T-helper 17 cell (primary cell): ENCODE data around the gene IL17B. TPM values are rescaled to one million over a fixed set of nuclear protein-coding genes. Genes with fewer than 3 reads are reported as not detected.
"Not testable (repeated sequence)": the region's sequence is repeated elsewhere in the genome, so short reads cannot be mapped to it uniquely, and the experiment has no call there.

Experiments
- ATAC-seq: fragments of 150-1000 bp; cut with Tn5 transposase; 2 replicates; pipeline ENCODE4 v1.10.0; 2021; ENCODE audit warnings: mild to moderate bottlenecking, moderate library complexity
- DNase-seq, 3 donors: peaks; one replicate each; pipeline versions ENCODE4 v3.0.0 to v3.0.0-alpha.2; 2020 to 2021
- H3K9me3 ChIP-seq: one replicate; pipeline ENCODE4 v1.7.0; 2013; ENCODE audit warnings: low read length, mild to moderate bottlenecking; ENCODE audit not compliant: control insufficient read depth, poor library complexity, severe bottlenecking
- H3K27ac Mint-ChIP-seq: one replicate; pipeline ENCODE4 v1.8.0; 2022; ENCODE audit warnings: mild to moderate bottlenecking, moderate library complexity, mixed read lengths
- H3K27me3 Mint-ChIP-seq: one replicate; pipeline ENCODE4 v1.8.0; 2022; ENCODE audit warnings: mixed read lengths
- H3K36me3 Mint-ChIP-seq: one replicate; pipeline ENCODE4 v1.8.0; 2022; ENCODE audit warnings: low read depth, mixed read lengths
- H3K4me1 Mint-ChIP-seq: one replicate; pipeline ENCODE4 v1.8.0; 2022; ENCODE audit warnings: mild to moderate bottlenecking, mixed read lengths
- H3K4me3 Mint-ChIP-seq: one replicate; pipeline ENCODE4 v1.8.0; 2022; ENCODE audit warnings: mild to moderate bottlenecking, moderate library complexity, mixed read lengths
- total RNA-seq, 4 donors: library from RNA in 2 of 4; stranded (reverse) in 2 of 4; gene quantifications; one replicate each; pipeline ENCODE4 v1.2.3 and lab custom pipeline; 2022 to 2026

The IL17B gene
- total RNA-seq, 2 donors from 2014 or later, result not detected

DNA sequence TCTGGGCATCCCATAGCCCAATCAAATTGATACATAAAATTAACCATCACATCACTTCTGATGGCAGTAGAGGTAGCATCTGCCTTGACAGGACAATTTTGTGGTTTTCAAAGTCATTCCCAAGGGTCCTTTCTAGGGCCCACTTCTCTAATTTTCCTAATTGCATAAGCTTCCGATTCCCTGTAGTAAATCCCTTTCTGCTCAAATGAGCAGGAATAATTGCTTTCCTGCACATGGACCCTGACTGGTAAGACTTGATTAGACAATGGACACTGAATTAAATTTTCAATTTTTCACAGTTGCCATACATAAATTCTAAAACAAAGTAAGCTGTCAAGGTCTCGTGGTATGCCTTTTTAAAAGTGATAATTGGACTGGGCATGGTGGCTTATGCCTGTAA, 22.0 kb upstream of the IL17B start:
- ATAC-seq (no peak), DNase-seq (no peak)
- Mint-ChIP-seq H3K27me3 (peaks cover 45% of the 10 kb centered on the region), H3K36me3 (peaks cover 2% of the 10 kb centered on the region), H3K27ac (no peak overlapping the region), H3K4me1 (no peaks in the 10 kb centered on the region), H3K4me3 (no peak overlapping the region)
- no peaks in the 10 kb centered on the region for H3K9me3 ChIP-seq

GRCh38 chr5:149400304-149400703, 21.2 kb upstream of the IL17B start:
- no peaks in the 10 kb centered on the region for H3K4me1 Mint-ChIP-seq

GRCh38 chr5:149399775-149400174, 20.7 kb upstream of the IL17B start:
- ATAC-seq, result no peak

More at GRCh38 chr5:149400304-149400703, 21.2 kb upstream of the IL17B start:
- no peak for DNase-seq
- Mint-ChIP-seq H3K36me3 (peaks cover 2% of the 10 kb centered on the region), H3K27ac (no peak overlapping the region), H3K27me3 (peaks cover 46% of the 10 kb centered on the region), H3K4me3 (no peak overlapping the region)
- no peak for ATAC-seq
- no peaks in the 10 kb centered on the region for H3K9me3 ChIP-seq

GRCh38 chr5:149398747-149399266, 19.7 kb upstream of the IL17B start:
- not testable (repeated sequence) for H3K4me1 Mint-ChIP-seq, H3K4me3 Mint-ChIP-seq, ATAC-seq, H3K9me3 ChIP-seq, H3K36me3 Mint-ChIP-seq, DNase-seq, H3K27ac Mint-ChIP-seq
- H3K27me3 Mint-ChIP-seq, result peaks cover 49% of the 10 kb centered on the region

More at GRCh38 chr5:149399775-149400174, 20.7 kb upstream of the IL17B start:
- Mint-ChIP-seq H3K36me3 (peaks cover 2% of the 10 kb centered on the region), H3K27ac (no peak overlapping the region), H3K27me3 (peaks cover 49% of the 10 kb centered on the region), H3K4me1 (no peaks in the 10 kb centered on the region), H3K4me3 (no peak overlapping the region)
- DNase-seq, result no peak
- H3K9me3 ChIP-seq, result no peaks in the 10 kb centered on the region

- H3K4me3 Mint-ChIP-seq, result no peak overlapping the region
- H3K36me3 Mint-ChIP-seq, result peaks cover 2% of the 10 kb centered on the region
- DNase-seq, result no peak
- H3K9me3 ChIP-seq, result no peaks in the 10 kb centered on the region
- peaks cover 2% of the 10 kb centered on the region for H3K4me1 Mint-ChIP-seq
- peaks cover 49% of the 10 kb centered on the region for H3K27me3 Mint-ChIP-seq
- no peak for ATAC-seq
- no peak overlapping the region for H3K27ac Mint-ChIP-seq
Observed at GRCh38 chr5:149397530-149397929, 18.4 kb upstream of the IL17B start.

DNA sequence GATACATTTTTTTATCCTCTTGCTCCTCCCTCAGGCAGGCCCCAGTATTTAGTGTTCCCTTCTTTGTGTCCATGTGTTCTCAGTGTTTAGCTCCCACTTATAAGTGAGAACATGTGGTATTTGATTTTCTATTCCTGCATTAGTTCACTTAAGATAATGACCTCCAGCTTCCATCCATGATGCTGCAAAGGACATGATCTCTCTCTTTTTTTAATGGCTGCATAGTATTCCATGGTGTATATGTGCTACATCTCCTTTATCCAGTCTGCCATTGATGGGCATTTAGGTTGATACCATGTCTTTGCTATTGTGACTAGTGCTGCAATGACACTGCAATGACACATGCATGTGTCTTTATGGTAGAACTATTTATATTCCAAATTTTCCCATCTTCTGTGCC, 15.9 kb upstream of the IL17B start:
- peaks cover 30% of the 10 kb centered on the region for H3K27me3 Mint-ChIP-seq
- not testable (repeated sequence) for H3K27ac Mint-ChIP-seq, H3K4me3 Mint-ChIP-seq, H3K36me3 Mint-ChIP-seq, ATAC-seq, DNase-seq, H3K4me1 Mint-ChIP-seq, H3K9me3 ChIP-seq

GRCh38 chr5:149392718-149393117, 13.6 kb upstream of the IL17B start:
- ATAC-seq (no peak), DNase-seq (no peak)
- Mint-ChIP-seq H3K27ac (no peak overlapping the region), H3K4me1 (peaks cover 2% of the 10 kb centered on the region), H3K4me3 (no peak overlapping the region), H3K36me3 (no peaks in the 10 kb centered on the region), H3K27me3 (peaks cover 20% of the 10 kb centered on the region)
- no peaks in the 10 kb centered on the region for H3K9me3 ChIP-seq

- DNase-seq (no peak), ATAC-seq (no peak)
- Mint-ChIP-seq H3K36me3 (no peaks in the 10 kb centered on the region), H3K4me3 (no peak overlapping the region), H3K4me1 (peaks cover 2% of the 10 kb centered on the region), H3K27me3 (peaks cover 8% of the 10 kb centered on the region), H3K27ac (no peak overlapping the region)
- no peaks in the 10 kb centered on the region for H3K9me3 ChIP-seq
Observed at GRCh38 chr5:149391524-149391923, 12.4 kb upstream of the IL17B start.

DNA sequence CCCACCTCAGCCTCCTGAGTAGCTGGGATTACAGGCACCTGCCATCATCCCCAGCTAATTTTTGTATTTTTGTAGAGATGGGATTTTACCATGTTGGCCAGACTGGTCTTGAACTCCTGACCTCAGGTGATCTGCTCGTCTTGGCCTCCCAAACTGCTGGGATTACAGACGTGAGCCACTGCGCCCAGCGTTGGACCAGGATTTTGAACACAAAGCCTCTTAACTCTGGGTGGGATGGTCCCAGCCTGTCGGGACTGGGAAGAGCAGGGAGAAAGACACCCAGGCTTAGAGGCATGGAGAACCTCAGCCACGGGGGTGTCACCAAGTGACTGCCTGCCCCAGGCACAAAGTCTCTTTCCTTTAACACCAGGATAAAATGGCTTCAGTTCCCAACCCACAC, 12.0 kb upstream of the IL17B start:
- H3K27ac Mint-ChIP-seq, H3K27me3 Mint-ChIP-seq, H3K9me3 ChIP-seq, H3K4me1 Mint-ChIP-seq, H3K4me3 Mint-ChIP-seq, H3K36me3 Mint-ChIP-seq, DNase-seq, ATAC-seq: not testable (repeated sequence)

- H3K27me3 Mint-ChIP-seq, result no peaks in the 10 kb centered on the region
- no peak overlapping the region for H3K27ac Mint-ChIP-seq
- ATAC-seq (no peak), DNase-seq (no peak)
- H3K36me3 Mint-ChIP-seq, result no peaks in the 10 kb centered on the region
- H3K4me1 Mint-ChIP-seq, result peaks cover 2% of the 10 kb centered on the region
- H3K9me3 ChIP-seq, result no peaks in the 10 kb centered on the region
- no peak overlapping the region for H3K4me3 Mint-ChIP-seq
Observed at GRCh38 chr5:149389552-149390495, 10.7 kb upstream of the IL17B start.

- DNase-seq, result no peak
- H3K9me3 ChIP-seq, result no peaks in the 10 kb centered on the region
- Mint-ChIP-seq H3K36me3 (no peaks in the 10 kb centered on the region), H3K4me1 (peaks cover 2% of the 10 kb centered on the region), H3K27me3 (no peaks in the 10 kb centered on the region), H3K27ac (no peak overlapping the region), H3K4me3 (no peak overlapping the region)
- no peak for ATAC-seq
Observed at GRCh38 chr5:149388498-149389190, 9.6 kb upstream of the IL17B start.

DNA sequence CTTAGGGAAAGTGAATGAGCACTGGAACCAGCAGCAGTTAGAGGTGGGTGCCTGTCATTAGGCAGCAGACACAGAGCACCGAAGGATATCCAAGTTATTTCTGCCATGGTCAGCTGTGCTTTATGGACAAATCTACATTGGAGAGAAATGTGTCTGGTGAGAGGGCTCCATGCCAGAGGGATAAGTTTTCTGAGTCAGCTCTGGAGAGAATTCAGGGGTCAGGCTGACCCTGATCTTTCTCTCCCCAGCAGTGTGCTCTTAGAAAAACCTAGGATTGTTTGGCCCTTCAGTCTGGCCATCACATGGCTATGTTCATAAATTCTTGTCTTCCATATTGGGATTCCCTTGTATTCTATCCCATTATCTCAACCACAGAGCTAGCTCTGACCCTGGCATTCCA, 8.9 kb upstream of the IL17B start:
- no peak for DNase-seq
- Mint-ChIP-seq H3K36me3 (no peaks in the 10 kb centered on the region), H3K4me1 (peaks cover under 1% of the 10 kb centered on the region), H3K4me3 (no peak overlapping the region), H3K27me3 (no peaks in the 10 kb centered on the region), H3K27ac (no peak overlapping the region)
- ATAC-seq, result no peak
- H3K9me3 ChIP-seq, result no peaks in the 10 kb centered on the region

- Mint-ChIP-seq H3K27ac (no peak overlapping the region), H3K36me3 (no peaks in the 10 kb centered on the region), H3K4me1 (no peaks in the 10 kb centered on the region), H3K27me3 (peaks cover 1% of the 10 kb centered on the region), H3K4me3 (no peak overlapping the region)
- DNase-seq (no peak), ATAC-seq (no peak)
- H3K9me3 ChIP-seq, result no peaks in the 10 kb centered on the region
Observed at GRCh38 chr5:149387081-149387631, 8.1 kb upstream of the IL17B start.
